Tibial artery (tissue), 4 donors: Measurements from ENCODE around the gene PYGO2.

Experiments used
- DNase-seq, 2 donors: peaks; one replicate each; pipeline ENCODE4 v3.0.0-alpha.2; 2019
- H3K27ac ChIP-seq, 2 donors: fragments of 200-600 bp; sonication (generic) in 1 of 2; 1 replicate in 1 of 2; 2 replicates in 1 of 2; pipeline ENCODE4 v1.5.1; 2018 to 2019; ENCODE audit warnings: mild to moderate bottlenecking in 1 of 2
- H3K27me3 ChIP-seq, 2 donors: fragments of 200-600 bp; sonication (generic) in 1 of 2; one replicate each; pipeline versions ENCODE4 v1.5.1 to v1.6.0; 2016 to 2019
- H3K36me3 ChIP-seq, 3 donors: fragments of 200-600 bp; sonication (generic) in 2 of 3; one replicate each; pipeline ENCODE4 v1.5.1; 2016 to 2019; ENCODE audit warnings: mild to moderate bottlenecking in 2 of 3
- H3K4me1 ChIP-seq, 4 donors: fragments of 200-600 bp; sonication (generic) in 2 of 4; 1 replicate in 3 of 4; 2 replicates in 1 of 4; pipeline ENCODE4 v1.5.1; 2016 to 2019
- H3K4me3 ChIP-seq, 2 donors: fragments of 200-600 bp; sonication (generic) in 1 of 2; 1 replicate in 1 of 2; 2 replicates in 1 of 2; pipeline ENCODE4 v1.5.1; 2018 to 2019; ENCODE audit warnings: mild to moderate bottlenecking in 2 of 2
- H3K9me3 ChIP-seq, 3 donors: fragments of 200-600 bp; sonication (generic) in 1 of 3; one replicate each; pipeline ENCODE4 v1.5.1; 2016 to 2019
- CTCF ChIP-seq, 2 experiments: fragments of 200-600 bp in 1 of 2; fragments of 450-650 bp in 1 of 2; IDR thresholded peaks; one replicate each; pipeline ENCODE4 v1.5.1; 2017 to 2019; ENCODE audit warnings: antibody characterized with exemption in 2 of 2, mild to moderate bottlenecking in 1 of 2, moderate library complexity in 1 of 2
- intact Hi-C: fragments of 100-400 bp; cut with DNase I; formaldehyde crosslinking; loops from one replicate; pipeline ENCODE4 v1.15.0; 2023; ENCODE audit warnings: low total_unique reads

The PYGO2 gene

GRCh38 chr1:154952664-154953063, 8.9 kb downstream of the PYGO2 start:
- Histone ChIP-seq H3K9me3 (no peaks in the 10 kb centered on the region), H3K27me3 (no peaks in the 10 kb centered on the region), H3K27ac (no peak overlapping the region), H3K4me1 (peaks cover 7 to 54% (median 47%) of the 10 kb centered on the region in 4 donors), H3K36me3 (peaks cover 6 to 38% (median 25%) of the 10 kb centered on the region in 3 donors), H3K4me3 (no peak overlapping the region)
- TF ChIP-seq CTCF (IDR thresholded peaks at IDR 0.05) = no peak
- DNase-seq = no peak
- intact Hi-C loops = no loop called here

GRCh38 chr1:154951901-154952657, 9.5 kb downstream of the PYGO2 start:
- H3K4me1 ChIP-seq = peaks cover 7 to 48% (median 43%) of the 10 kb centered on the region in 4 donors
- no peak overlapping the region for H3K27ac ChIP-seq
- H3K27me3 ChIP-seq = no peaks in the 10 kb centered on the region
- DNase-seq = no peak
- no peaks in the 10 kb centered on the region for H3K9me3 ChIP-seq
- intact Hi-C loops = no loop called here
- H3K36me3 ChIP-seq = peaks cover 6 to 44% (median 30%) of the 10 kb centered on the region in 3 donors
- no peak for TF ChIP-seq CTCF (IDR thresholded peaks at IDR 0.05)
- H3K4me3 ChIP-seq = no peak overlapping the region

- intact Hi-C loops = no loop called here
- Histone ChIP-seq H3K36me3 (peaks cover 6 to 67% (median 42%) of the 10 kb centered on the region in 3 donors), H3K9me3 (no peaks in the 10 kb centered on the region), H3K4me3 (no peak overlapping the region), H3K4me1 (peaks cover 0 to 29% (median 18%) of the 10 kb centered on the region in 4 donors), H3K27ac (no peak overlapping the region), H3K27me3 (no peaks in the 10 kb centered on the region)
- TF ChIP-seq CTCF (IDR thresholded peaks at IDR 0.05) = no peak
- no peak for DNase-seq
These were observed 13.5 kb downstream of the PYGO2 start for GRCh38 chr1:154948079-154948478.

GRCh38 chr1:154945962-154946850, 15.4 kb downstream of the PYGO2 start:
- H3K4me3 ChIP-seq = no peak overlapping the region
- no peaks in the 10 kb centered on the region for H3K27me3 ChIP-seq
- H3K36me3 ChIP-seq = peaks cover 6 to 61% (median 41%) of the 10 kb centered on the region in 3 donors
- no peaks in the 10 kb centered on the region for H3K9me3 ChIP-seq
- no peak for DNase-seq
- no peak overlapping the region for H3K27ac ChIP-seq
- no peak for TF ChIP-seq CTCF (IDR thresholded peaks at IDR 0.05)
- intact Hi-C loops = no loop called here
- H3K4me1 ChIP-seq = peaks cover 0 to 30% (median 11%) of the 10 kb centered on the region in 4 donors

GRCh38 chr1:154945160-154945961, 16.2 kb downstream of the PYGO2 start:
- peaks cover 0 to 31% (median 11%) of the 10 kb centered on the region in 4 donors for H3K4me1 ChIP-seq
- intact Hi-C loops = no loop called here
- TF ChIP-seq CTCF (IDR thresholded peaks at IDR 0.05) = no peak

More at GRCh38 chr1:154945160-154945961, 16.2 kb downstream of the PYGO2 start:
- no peaks in the 10 kb centered on the region for H3K9me3 ChIP-seq
- peak overlapping the region; percentile 41 to 56 for H3K27ac ChIP-seq
- peaks cover 6 to 52% (median 32%) of the 10 kb centered on the region in 3 donors for H3K36me3 ChIP-seq
- H3K4me3 ChIP-seq = no peak overlapping the region
- H3K27me3 ChIP-seq = no peaks in the 10 kb centered on the region
- DNase-seq = no peak
